Adrenal gland (tissue), 5 donors: ENCODE data around the gene LAMA2.

Experiments used
- POLR2A ChIP-seq, 2 donors: fragments of 450-650 bp; IDR thresholded peaks; one replicate each; pipeline ENCODE4 v1.6.1; 2017; ENCODE audit warnings: antibody characterized with exemption in 2 of 2, mild to moderate bottlenecking in 2 of 2, moderate library complexity in 1 of 2
- TF ChIP-seq, protein P1 (sequence below), 6 experiments: fragments of 450-650 bp in 4 of 6; fragments of 200-600 bp in 2 of 6; sonication (generic) in 1 of 6; IDR thresholded peaks; 1 replicate in 5 of 6; 2 replicates in 1 of 6; pipeline versions ENCODE4 v1.5.1 to v1.8.0; 2016 to 2021; ENCODE audit warnings: antibody characterized with exemption in 6 of 6, mild to moderate bottlenecking in 2 of 6, moderate library complexity in 1 of 6
- donor health status: DM: no; HTN: no; CAD: no.

DNA sequence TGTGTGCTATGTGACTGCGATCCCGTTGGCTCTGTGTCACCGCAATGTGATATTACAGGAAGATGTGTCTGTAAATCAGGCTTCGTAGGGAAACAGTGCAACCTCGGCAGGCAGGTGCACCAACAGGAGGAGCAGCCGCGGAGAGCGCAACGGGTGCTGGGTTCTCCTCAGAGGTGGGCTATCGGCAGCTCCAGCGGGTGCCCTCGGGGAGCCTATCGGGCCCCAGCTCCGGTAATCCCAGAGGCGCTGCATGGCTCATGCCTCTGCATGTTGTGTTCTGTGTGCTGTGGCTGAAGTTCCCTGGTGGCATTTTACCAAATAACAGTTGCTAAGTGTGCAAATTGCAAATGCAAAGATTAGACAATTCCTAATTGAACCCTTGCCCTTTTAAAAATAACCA lies 409.9 kb downstream of the LAMA2 start:
- no peak for TF ChIP-seq POLR2A (IDR thresholded peaks at IDR 0.05)
- TF ChIP-seq, protein P1, sequence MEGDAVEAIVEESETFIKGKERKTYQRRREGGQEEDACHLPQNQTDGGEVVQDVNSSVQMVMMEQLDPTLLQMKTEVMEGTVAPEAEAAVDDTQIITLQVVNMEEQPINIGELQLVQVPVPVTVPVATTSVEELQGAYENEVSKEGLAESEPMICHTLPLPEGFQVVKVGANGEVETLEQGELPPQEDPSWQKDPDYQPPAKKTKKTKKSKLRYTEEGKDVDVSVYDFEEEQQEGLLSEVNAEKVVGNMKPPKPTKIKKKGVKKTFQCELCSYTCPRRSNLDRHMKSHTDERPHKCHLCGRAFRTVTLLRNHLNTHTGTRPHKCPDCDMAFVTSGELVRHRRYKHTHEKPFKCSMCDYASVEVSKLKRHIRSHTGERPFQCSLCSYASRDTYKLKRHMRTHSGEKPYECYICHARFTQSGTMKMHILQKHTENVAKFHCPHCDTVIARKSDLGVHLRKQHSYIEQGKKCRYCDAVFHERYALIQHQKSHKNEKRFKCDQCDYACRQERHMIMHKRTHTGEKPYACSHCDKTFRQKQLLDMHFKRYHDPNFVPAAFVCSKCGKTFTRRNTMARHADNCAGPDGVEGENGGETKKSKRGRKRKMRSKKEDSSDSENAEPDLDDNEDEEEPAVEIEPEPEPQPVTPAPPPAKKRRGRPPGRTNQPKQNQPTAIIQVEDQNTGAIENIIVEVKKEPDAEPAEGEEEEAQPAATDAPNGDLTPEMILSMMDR (IDR thresholded peaks at IDR 0.05): no peak
